Caki2 (cell line): ENCODE results near the gene ERGIC1. TPM values are rescaled to one million over a fixed set of nuclear protein-coding genes. Genes with fewer than 3 reads are reported as not detected.

Experiments
- DNase-seq: peaks from one replicate; pipeline ENCODE4 v3.0.0-alpha.2; 2015; ENCODE audit warnings: low read depth
- in situ Hi-C: cut with HindIII; loops from 2 replicates; pipeline ENCODE4 v1.10.0; 2016; ENCODE audit warnings: low sequenced_read_pairs, low pct_unique_long_range_greater_than_20kb, mixed read lengths
- total RNA-seq: library from RNA; depleted of rRNA; stranded (reverse); fragments of >200 nt; shearing (Covaris generic); gene quantifications from 2 replicates; pipeline ENCODE4 v1.2.3, GENCODE V29; 2014; ENCODE audit warnings: low replicate concordance

Gene ERGIC1
- total RNA-seq, 1 experiment from 2014 or later: 84.8 TPM

GRCh38 chr5:172957458-172957857, 123.4 kb downstream of the ERGIC1 start:
- in situ Hi-C loops: no loop called here
- DNase-seq: no peak

DNA sequence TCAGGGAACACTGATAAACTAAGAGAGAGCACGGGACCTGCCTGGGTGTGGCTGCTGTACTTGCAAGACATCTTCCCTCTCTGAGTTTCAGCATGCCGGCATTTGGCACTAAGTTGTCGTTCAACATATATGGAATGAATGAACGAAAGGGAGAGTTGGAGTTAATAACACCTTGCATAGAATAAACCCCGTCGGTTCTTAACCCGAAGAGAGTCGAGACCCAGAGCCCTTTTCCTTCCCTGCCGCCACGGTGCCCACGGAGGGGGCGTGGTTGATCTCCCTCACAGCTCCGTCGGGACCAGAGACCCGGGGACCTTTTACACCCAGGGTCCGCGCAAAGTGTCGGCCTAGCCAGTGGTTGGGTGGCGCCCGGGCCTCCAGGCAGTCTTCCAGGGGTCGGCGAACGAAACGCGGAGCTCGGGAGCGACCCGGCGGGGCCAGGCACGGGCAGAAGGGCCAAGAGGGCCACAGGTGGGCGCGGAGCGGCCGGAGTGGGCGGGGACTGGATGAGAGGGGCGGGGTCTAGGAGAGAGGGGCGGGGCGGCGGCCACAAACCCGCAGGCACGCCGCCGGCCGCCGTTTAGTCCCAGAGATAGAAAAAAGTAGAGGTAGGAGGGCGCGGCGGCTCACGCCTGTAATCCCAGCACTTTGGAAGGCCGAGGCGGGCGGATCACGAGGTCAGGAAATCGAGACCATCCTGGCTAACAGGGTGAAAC, 124.4 kb downstream of the ERGIC1 start:
- in situ Hi-C loops: no loop called here
- peak; percentile 85 for DNase-seq

GRCh38 chr5:172959824-172960799, 126.1 kb downstream of the ERGIC1 start:
- in situ Hi-C loops: no loop called here
- no peak for DNase-seq

DNA sequence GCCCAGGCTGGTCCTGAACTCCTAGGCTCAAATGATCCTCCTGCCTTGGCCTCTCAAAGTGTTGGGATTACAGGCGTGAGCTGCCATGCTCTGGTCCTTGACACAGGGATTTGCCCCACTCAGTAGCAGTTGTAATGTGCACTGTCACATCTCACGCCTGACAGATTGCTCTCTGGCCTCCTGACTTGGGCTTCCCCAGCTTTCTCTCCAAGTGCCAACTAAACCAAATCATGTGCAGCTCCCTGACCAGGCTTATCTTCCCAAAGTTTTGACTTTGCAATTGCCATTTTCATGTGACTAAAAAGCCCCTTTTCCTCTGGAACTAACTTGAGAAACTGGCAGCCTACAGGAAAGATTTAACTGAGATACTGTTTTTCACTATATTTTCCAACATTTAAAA, 135.9 kb downstream of the ERGIC1 start:
- DNase-seq: peak; percentile 79
- in situ Hi-C loops: no loop called here

GRCh38 chr5:172971482-172971881, 137.4 kb downstream of the ERGIC1 start:
- peak; percentile 57 for DNase-seq
- in situ Hi-C loops: no loop called here

GRCh38 chr5:172972552-172972951, 138.5 kb downstream of the ERGIC1 start:
- peak; percentile 98 for DNase-seq
- in situ Hi-C loops: no loop called here

- in situ Hi-C loops: no loop called here
- peak; percentile 98 for DNase-seq
Measured at GRCh38 chr5:172973127-172973916, 139.3 kb downstream of the ERGIC1 start.

DNA sequence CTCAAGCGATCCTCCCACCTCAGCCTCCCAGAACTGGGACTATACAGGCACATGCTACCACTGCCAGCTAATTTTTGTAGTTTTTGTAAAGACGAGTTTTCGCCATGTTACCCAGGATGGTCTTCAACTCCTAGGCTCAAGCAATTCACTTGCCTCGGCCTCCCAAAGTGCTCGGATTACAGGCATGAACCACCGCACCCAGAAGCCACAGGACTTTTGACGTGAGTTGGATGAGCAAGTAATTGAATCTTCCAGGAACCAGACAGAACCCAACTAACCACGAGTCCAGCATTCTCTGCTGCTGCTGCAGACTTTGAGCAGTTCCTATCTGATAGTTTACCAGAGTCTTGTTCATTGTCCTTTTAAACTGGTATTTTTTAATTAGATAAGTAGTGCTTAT, 139.9 kb downstream of the ERGIC1 start:
- in situ Hi-C loops: no loop called here
- no peak for DNase-seq

- in situ Hi-C loops: no loop called here
- no peak for DNase-seq
Measured at GRCh38 chr5:172975289-172975688, 141.2 kb downstream of the ERGIC1 start.

GRCh38 chr5:172979778-172980177, 145.7 kb downstream of the ERGIC1 start:
- no peak for DNase-seq
- in situ Hi-C loops: no loop called here

DNA sequence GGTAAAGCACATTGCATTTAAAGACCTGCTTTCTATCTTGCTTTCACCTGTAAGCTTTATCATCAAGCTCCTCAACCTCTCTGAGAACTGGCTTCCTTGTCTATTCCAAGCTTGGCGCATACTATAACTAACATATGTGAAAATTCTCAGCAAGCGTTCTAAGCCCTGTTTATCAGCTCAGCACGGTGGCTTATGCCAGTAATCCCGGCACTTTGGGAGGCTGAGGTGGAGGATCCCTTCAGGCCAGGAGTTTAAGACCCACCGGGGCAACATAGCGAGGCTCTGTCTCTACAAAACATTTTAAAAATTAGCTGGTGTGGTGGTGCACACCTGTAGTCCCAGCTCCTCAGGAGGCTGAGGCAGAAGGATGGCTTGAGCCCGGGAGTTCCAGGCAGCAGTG, 147.9 kb downstream of the ERGIC1 start:
- in situ Hi-C loops: no loop called here
- no peak for DNase-seq

DNA sequence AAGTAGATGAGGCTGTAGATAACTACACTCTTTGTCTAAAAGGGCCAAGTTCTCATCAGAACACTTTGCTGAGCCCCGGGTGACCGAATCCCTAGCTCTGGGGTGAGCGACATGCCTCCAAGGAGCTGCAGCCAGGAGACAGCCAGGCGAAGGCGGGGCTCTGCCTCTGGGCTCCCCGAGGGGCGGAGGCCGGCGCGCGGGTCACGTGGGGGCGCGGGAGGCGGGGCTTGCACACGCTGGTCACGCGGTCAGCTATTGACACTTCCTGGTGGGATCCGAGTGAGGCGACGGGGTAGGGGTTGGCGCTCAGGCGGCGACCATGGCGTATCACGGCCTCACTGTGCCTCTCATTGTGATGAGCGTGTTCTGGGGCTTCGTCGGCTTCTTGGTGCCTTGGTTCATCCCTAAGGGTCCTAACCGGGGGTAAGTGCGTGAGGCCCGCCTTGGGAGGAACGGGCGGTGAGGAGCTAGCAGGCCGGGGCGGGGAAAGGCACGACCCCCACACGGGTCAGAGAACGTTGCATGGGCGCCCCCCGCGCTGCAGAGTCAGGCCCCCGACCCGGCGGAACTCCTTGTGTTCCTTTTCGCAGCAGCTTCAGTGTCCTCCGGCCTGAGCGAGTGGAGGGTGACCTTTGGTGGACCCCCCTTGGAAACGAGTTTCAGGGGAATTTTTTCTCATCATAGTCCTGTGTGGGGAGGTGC, 149.6 kb downstream of the ERGIC1 start, which contains the start of gene ATP6V0E1:
TSS of gene ATP6V0E1 (plus strand) at position 230 of the 702 bp plus-strand sequence. CDS start at position 320, 90 bp downstream.
- in situ Hi-C loops: no loop called here

DNA sequence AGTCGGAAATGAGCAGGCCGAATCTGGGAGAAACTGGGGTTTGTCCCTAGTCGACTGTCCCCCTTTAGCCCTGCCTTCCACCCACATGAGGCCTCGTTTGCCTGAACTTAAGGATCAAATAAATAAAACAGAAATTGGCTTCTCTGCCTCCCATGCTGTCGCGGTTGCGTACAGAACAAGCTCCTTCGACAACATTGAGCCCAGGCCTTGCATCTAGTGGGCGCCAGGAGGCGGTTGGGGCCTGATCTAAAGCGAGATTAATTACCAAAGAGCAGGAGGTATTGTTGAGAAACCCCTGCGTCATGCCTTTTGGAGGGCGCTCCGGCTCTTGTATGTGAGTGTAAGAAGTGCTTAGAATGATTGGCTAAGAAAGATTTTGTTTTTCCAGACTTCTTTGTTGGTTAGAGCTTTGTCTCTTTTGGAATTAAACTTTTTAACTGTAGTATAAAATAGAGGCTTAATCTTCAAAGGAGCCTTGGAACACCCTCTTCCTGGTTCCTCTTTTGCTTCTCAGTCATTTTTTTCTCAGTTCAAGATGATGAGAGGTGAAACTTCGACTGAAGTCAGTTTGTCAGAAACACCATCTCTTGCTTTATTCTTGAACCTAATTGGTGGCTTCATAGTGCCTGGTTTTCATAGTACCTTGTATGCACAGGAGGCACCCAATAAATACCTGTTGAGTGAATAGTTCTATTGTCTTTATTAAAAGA, 150.3 kb downstream of the ERGIC1 start:
- peak; percentile 85 for DNase-seq
- in situ Hi-C loops: no loop called here

More for the DNA sequence above, 149.6 kb downstream of the ERGIC1 start, which contains the start of gene ATP6V0E1:
- DNase-seq: peak; percentile 96

GRCh38 chr5:172985596-172985995, 151.5 kb downstream of the ERGIC1 start:
- in situ Hi-C loops: no loop called here
- DNase-seq: peak; percentile 22

GRCh38 chr5:172988276-172988675, 154.2 kb downstream of the ERGIC1 start:
- in situ Hi-C loops: no loop called here
- DNase-seq: no peak

- in situ Hi-C loops: no loop called here
Measured at GRCh38 chr5:172990776-172991175, 156.7 kb downstream of the ERGIC1 start.

DNA sequence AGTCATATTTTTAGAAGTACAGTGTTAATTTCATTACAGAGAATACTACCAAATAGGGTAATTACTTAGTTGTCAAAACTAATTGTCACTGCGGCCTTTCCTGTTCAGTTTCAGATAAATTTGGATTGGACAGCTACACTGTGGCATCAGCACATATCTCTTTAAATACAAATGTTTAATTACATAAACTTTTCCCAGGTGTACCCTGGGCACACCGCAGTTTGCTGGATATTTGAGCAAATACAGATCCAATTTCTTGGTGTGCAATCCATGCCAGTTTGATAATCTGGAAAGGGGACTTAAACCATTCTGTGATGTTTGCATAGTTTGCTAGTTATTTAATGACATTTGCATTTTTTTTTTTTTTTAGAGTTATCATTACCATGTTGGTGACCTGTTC, 160.4 kb downstream of the ERGIC1 start:
- no peak for DNase-seq
- in situ Hi-C loops: no loop called here

More at GRCh38 chr5:172990776-172991175, 156.7 kb downstream of the ERGIC1 start:
- no peak for DNase-seq
